Measurements from ENCODE around the gene TIMM10B.

TIMM10B gene

GRCh38 chr11:6443269-6444003 lies 37.9 kb upstream of the TIMM10B start:
- Histone ChIP-seq H2BK5ac (ENCODE audit: low read depth, low read length, poor library complexity, severe bottlenecking) (no peak overlapping the region), H3K23ac (ENCODE audit: low read length in 2 of 2) (no peak overlapping the region), H3K4me1 (ENCODE audit: control insufficient read depth, insufficient read depth, low read depth, low read length) (no peaks in the 10 kb centered on the region), H3K27ac (ENCODE audit: low read length, poor library complexity, severe bottlenecking) (no peak overlapping the region), H2AK5ac (ENCODE audit: low read length, severe bottlenecking) (no peak overlapping the region), H4K91ac (ENCODE audit: low read length) (no peak overlapping the region), H2BK15ac (ENCODE audit: low read depth, poor library complexity, severe bottlenecking) (no peak overlapping the region), H3K27me3 (ENCODE audit: control insufficient read depth in 1 of 2, insufficient read depth in 1 of 2, low read length in 2 of 2) (no peaks in the 10 kb centered on the region), H3K4me3 (ENCODE audit: insufficient read depth in 1 of 2, low read depth in 1 of 2, low read length in 2 of 2) (no peak overlapping the region), H3K9ac (ENCODE audit: low read length) (peak overlapping the region; percentile 35), H3K79me1 (replicated peaks; ENCODE audit: low read length, poor library complexity, severe bottlenecking) (no peaks in the 10 kb centered on the region), H2BK120ac (ENCODE audit: low read depth, low read length) (no peak overlapping the region), H4K8ac (ENCODE audit: low read length) (no peak overlapping the region), H2BK12ac (ENCODE audit: low read length in 2 of 2) (no peak overlapping the region), H2AFZ (ENCODE audit: low read depth, low read length) (no peak overlapping the region), H3K18ac (ENCODE audit: low read depth in 1 of 2, low read length in 2 of 2) (no peak overlapping the region), H3K14ac (ENCODE audit: low read length in 2 of 2) (no peak overlapping the region), H3K4me2 (ENCODE audit: low read length, poor library complexity, severe bottlenecking) (no peak overlapping the region), H3K4ac (ENCODE audit: low read depth in 1 of 2, low read length in 2 of 2) (no peak overlapping the region), H3K36me3 (ENCODE audit: control insufficient read depth in 1 of 2, insufficient read depth in 2 of 2, low read depth in 1 of 2, low read length in 2 of 2) (peaks cover 4 to 19% of the 10 kb centered on the region in 2 experiments), H3K9me3 (ENCODE audit: control insufficient read depth, low read length) (no peaks in the 10 kb centered on the region)
- DNase-seq = peak; percentile 65
- WGBS = 31% methylated on average over 5 of the region's 5 CpGs

DNA sequence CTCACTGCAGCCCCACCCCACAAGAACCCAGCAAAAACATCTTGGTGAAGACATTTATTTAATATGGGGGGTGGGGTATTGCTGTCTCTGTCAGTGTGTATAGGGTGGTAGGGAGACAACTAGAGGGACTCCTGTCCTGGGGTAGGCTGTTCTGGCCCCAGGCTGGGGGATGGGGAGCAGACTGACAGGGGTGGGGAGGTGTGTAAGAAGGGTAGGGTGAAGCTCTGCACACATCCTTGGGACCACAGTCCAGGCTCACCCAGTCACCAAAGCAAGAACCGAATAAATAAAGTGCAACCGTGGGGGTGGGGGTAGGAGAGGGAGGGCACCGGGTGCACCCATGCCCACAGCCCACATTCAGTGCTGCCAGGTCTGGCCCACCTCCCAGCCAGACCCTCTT lies 32.7 kb upstream of the TIMM10B start:
- H2AFZ ChIP-seq (ENCODE audit: low read depth, low read length) = no peak overlapping the region
- H4K8ac ChIP-seq (ENCODE audit: low read length) = no peak overlapping the region
- H3K14ac ChIP-seq (ENCODE audit: low read length in 2 of 2) = no peak overlapping the region
- peaks cover 35 to 59% of the 10 kb centered on the region in 2 experiments for H3K36me3 ChIP-seq (ENCODE audit: control insufficient read depth in 1 of 2, insufficient read depth in 2 of 2, low read depth in 1 of 2, low read length in 2 of 2)
- no peak overlapping the region for H3K23ac ChIP-seq (ENCODE audit: low read length in 2 of 2)
- H3K4ac ChIP-seq (ENCODE audit: low read depth in 1 of 2, low read length in 2 of 2) = no peak overlapping the region
- H2BK12ac ChIP-seq (ENCODE audit: low read length in 2 of 2) = no peak overlapping the region
- no peak for DNase-seq
- no peak overlapping the region for H2BK15ac ChIP-seq (ENCODE audit: low read depth, poor library complexity, severe bottlenecking)
- no peak overlapping the region for H2BK120ac ChIP-seq (ENCODE audit: low read depth, low read length)
- H3K27me3 ChIP-seq (ENCODE audit: control insufficient read depth in 1 of 2, insufficient read depth in 1 of 2, low read length in 2 of 2) = no peaks in the 10 kb centered on the region
- no peak overlapping the region for H3K4me3 ChIP-seq (ENCODE audit: insufficient read depth in 1 of 2, low read depth in 1 of 2, low read length in 2 of 2)
- H2AK5ac ChIP-seq (ENCODE audit: low read length, severe bottlenecking) = no peak overlapping the region
- no peak overlapping the region for H3K4me2 ChIP-seq (ENCODE audit: low read length, poor library complexity, severe bottlenecking)
- no peak overlapping the region for H4K91ac ChIP-seq (ENCODE audit: low read length)
- H2BK5ac ChIP-seq (ENCODE audit: low read depth, low read length, poor library complexity, severe bottlenecking) = no peak overlapping the region
- H3K79me1 ChIP-seq (replicated peaks; ENCODE audit: low read length, poor library complexity, severe bottlenecking) = no peaks in the 10 kb centered on the region
- no peak overlapping the region for H3K9ac ChIP-seq (ENCODE audit: low read length)
- WGBS = 100% methylated on average over 2 of the region's 3 CpGs
- H3K4me1 ChIP-seq (ENCODE audit: control insufficient read depth, insufficient read depth, low read depth, low read length) = no peaks in the 10 kb centered on the region
- no peak overlapping the region for H3K18ac ChIP-seq (ENCODE audit: low read depth in 1 of 2, low read length in 2 of 2)
- H3K9me3 ChIP-seq (ENCODE audit: control insufficient read depth, low read length) = no peaks in the 10 kb centered on the region
- H3K27ac ChIP-seq (ENCODE audit: low read length, poor library complexity, severe bottlenecking) = no peak overlapping the region

- WGBS = 92% methylated on average over 3 of the region's 3 CpGs
- no peak overlapping the region for H3K27ac ChIP-seq (ENCODE audit: low read length, poor library complexity, severe bottlenecking)
- H2AFZ ChIP-seq (ENCODE audit: low read depth, low read length) = no peak overlapping the region
- H3K36me3 ChIP-seq (ENCODE audit: control insufficient read depth in 1 of 2, insufficient read depth in 2 of 2, low read depth in 1 of 2, low read length in 2 of 2) = peaks cover 64 to 87% of the 10 kb centered on the region in 2 experiments
- H3K4me2 ChIP-seq (ENCODE audit: low read length, poor library complexity, severe bottlenecking) = no peak overlapping the region
- no peak overlapping the region for H3K9ac ChIP-seq (ENCODE audit: low read length)
- H2AK5ac ChIP-seq (ENCODE audit: low read length, severe bottlenecking) = no peak overlapping the region
- H4K91ac ChIP-seq (ENCODE audit: low read length) = no peak overlapping the region
- no peak overlapping the region for H3K14ac ChIP-seq (ENCODE audit: low read length in 2 of 2)
- H2BK12ac ChIP-seq (ENCODE audit: low read length in 2 of 2) = no peak overlapping the region
- H3K23ac ChIP-seq (ENCODE audit: low read length in 2 of 2) = no peak overlapping the region
- no peak overlapping the region for H2BK120ac ChIP-seq (ENCODE audit: low read depth, low read length)
- H4K8ac ChIP-seq (ENCODE audit: low read length) = no peak overlapping the region
- no peak overlapping the region for H3K4ac ChIP-seq (ENCODE audit: low read depth in 1 of 2, low read length in 2 of 2)
- no peak overlapping the region for H2BK5ac ChIP-seq (ENCODE audit: low read depth, low read length, poor library complexity, severe bottlenecking)
- H3K9me3 ChIP-seq (ENCODE audit: control insufficient read depth, low read length) = no peaks in the 10 kb centered on the region
- no peak overlapping the region for H2BK15ac ChIP-seq (ENCODE audit: low read depth, poor library complexity, severe bottlenecking)
- DNase-seq = no peak
- no peak overlapping the region for H3K4me3 ChIP-seq (ENCODE audit: insufficient read depth in 1 of 2, low read depth in 1 of 2, low read length in 2 of 2)
- H3K79me1 ChIP-seq (replicated peaks; ENCODE audit: low read length, poor library complexity, severe bottlenecking) = no peaks in the 10 kb centered on the region
- H3K4me1 ChIP-seq (ENCODE audit: control insufficient read depth, insufficient read depth, low read depth, low read length) = no peaks in the 10 kb centered on the region
- no peaks in the 10 kb centered on the region for H3K27me3 ChIP-seq (ENCODE audit: control insufficient read depth in 1 of 2, insufficient read depth in 1 of 2, low read length in 2 of 2)
- no peak overlapping the region for H3K18ac ChIP-seq (ENCODE audit: low read depth in 1 of 2, low read length in 2 of 2)
These were observed 29.1 kb upstream of the TIMM10B start for GRCh38 chr11:6452219-6452618.

DNA sequence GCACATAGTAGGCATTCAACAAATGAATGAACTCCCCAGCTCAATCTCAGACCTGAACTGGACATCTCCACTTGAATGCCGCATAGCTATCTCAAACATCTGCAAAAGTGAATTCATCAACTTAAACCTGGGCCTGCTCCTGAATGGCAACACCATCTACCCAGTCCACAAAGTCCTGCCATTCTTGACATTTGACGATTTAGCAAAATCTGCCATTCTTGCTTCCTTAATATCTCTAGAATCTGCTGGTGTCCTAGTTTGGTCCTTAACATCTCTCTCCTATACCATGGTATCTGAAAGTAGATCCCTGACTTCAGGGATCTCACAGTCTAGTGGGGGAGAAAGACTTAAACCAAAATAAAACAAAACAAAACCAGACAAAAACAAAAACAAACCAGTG lies 28.1 kb upstream of the TIMM10B start:
- no peak overlapping the region for H3K9ac ChIP-seq (ENCODE audit: low read length)
- H2AK5ac ChIP-seq (ENCODE audit: low read length, severe bottlenecking) = no peak overlapping the region
- no peaks in the 10 kb centered on the region for H3K27me3 ChIP-seq (ENCODE audit: control insufficient read depth in 1 of 2, insufficient read depth in 1 of 2, low read length in 2 of 2)
- 100% methylated on average over 2 of the region's 2 CpGs for WGBS
- no peak overlapping the region for H2BK12ac ChIP-seq (ENCODE audit: low read length in 2 of 2)
- H3K18ac ChIP-seq (ENCODE audit: low read depth in 1 of 2, low read length in 2 of 2) = no peak overlapping the region
- H3K27ac ChIP-seq (ENCODE audit: low read length, poor library complexity, severe bottlenecking) = no peak overlapping the region
- H3K14ac ChIP-seq (ENCODE audit: low read length in 2 of 2) = no peak overlapping the region
- H4K91ac ChIP-seq (ENCODE audit: low read length) = no peak overlapping the region
- peaks cover 1% of the 10 kb centered on the region for H3K79me1 ChIP-seq (replicated peaks; ENCODE audit: low read length, poor library complexity, severe bottlenecking)
- H2BK120ac ChIP-seq (ENCODE audit: low read depth, low read length) = no peak overlapping the region
- no peak for DNase-seq
- H3K9me3 ChIP-seq (ENCODE audit: control insufficient read depth, low read length) = no peaks in the 10 kb centered on the region
- H3K4me2 ChIP-seq (ENCODE audit: low read length, poor library complexity, severe bottlenecking) = no peak overlapping the region
- H3K36me3 ChIP-seq (ENCODE audit: control insufficient read depth in 1 of 2, insufficient read depth in 2 of 2, low read depth in 1 of 2, low read length in 2 of 2) = peaks cover 71 to 87% of the 10 kb centered on the region in 2 experiments
- H3K23ac ChIP-seq (ENCODE audit: low read length in 2 of 2) = no peak overlapping the region
- no peak overlapping the region for H4K8ac ChIP-seq (ENCODE audit: low read length)
- no peak overlapping the region for H2BK5ac ChIP-seq (ENCODE audit: low read depth, low read length, poor library complexity, severe bottlenecking)
- H3K4me3 ChIP-seq (ENCODE audit: insufficient read depth in 1 of 2, low read depth in 1 of 2, low read length in 2 of 2) = no peak overlapping the region
- H3K4me1 ChIP-seq (ENCODE audit: control insufficient read depth, insufficient read depth, low read depth, low read length) = no peaks in the 10 kb centered on the region
- H3K4ac ChIP-seq (ENCODE audit: low read depth in 1 of 2, low read length in 2 of 2) = no peak overlapping the region
- no peak overlapping the region for H2BK15ac ChIP-seq (ENCODE audit: low read depth, poor library complexity, severe bottlenecking)
- no peak overlapping the region for H2AFZ ChIP-seq (ENCODE audit: low read depth, low read length)
